Activated CD8-positive, alpha-beta memory T cell treated with anti-CD3 and anti-CD28 coated beads for 1 hour (primary cell): ENCODE results near the gene LRFN3.
"Not testable (repeated sequence)": the region's sequence is repeated elsewhere in the genome, so short reads cannot be mapped to it uniquely, and the experiment has no call there.

Experiments used
- DNase-seq, 2 donors: peaks; one replicate each; pipeline ENCODE4 v3.0.0-alpha.2; 2020; ENCODE audit warnings: low read depth in 1 of 2; ENCODE audit errors: extremely low read depth in 1 of 2

LRFN3 gene

GRCh38 chr19:35973487-35973886, 37.3 kb downstream of the LRFN3 start:
- DNase-seq, result no peak

GRCh38 chr19:35975608-35976214, 39.5 kb downstream of the LRFN3 start:
- no peak for DNase-seq

- DNase-seq, result no peak
These were observed 41.5 kb downstream of the LRFN3 start for GRCh38 chr19:35977446-35978222.

- no peak for DNase-seq
These were observed 42.1 kb downstream of the LRFN3 start for GRCh38 chr19:35978271-35978670.

GRCh38 chr19:35978832-35979365, 42.7 kb downstream of the LRFN3 start:
- DNase-seq, result no peak

GRCh38 chr19:35980997-35981396, 44.8 kb downstream of the LRFN3 start:
- DNase-seq, result not testable (repeated sequence)

GRCh38 chr19:35983177-35983576, 47.0 kb downstream of the LRFN3 start:
- no peak for DNase-seq

DNA sequence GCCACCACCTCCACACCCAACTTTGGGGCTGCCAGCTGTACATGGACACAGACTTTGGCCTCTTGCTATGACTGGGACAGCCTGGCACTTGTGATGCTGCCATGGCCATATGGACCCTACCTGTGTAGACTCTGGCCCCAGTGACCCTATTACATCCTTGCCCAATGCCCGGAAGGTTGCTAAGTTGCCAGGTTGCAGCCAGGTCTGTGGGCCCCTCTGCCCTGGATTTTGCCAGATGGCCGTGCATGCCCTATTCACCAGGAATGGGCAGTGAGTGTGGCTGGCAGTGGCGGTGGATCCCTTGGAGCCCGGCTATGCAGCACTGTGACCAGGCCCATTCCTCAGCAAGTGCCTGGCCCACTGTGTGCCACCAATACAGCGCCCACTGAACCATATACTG, 49.9 kb downstream of the LRFN3 start:
- no peak for DNase-seq

DNA sequence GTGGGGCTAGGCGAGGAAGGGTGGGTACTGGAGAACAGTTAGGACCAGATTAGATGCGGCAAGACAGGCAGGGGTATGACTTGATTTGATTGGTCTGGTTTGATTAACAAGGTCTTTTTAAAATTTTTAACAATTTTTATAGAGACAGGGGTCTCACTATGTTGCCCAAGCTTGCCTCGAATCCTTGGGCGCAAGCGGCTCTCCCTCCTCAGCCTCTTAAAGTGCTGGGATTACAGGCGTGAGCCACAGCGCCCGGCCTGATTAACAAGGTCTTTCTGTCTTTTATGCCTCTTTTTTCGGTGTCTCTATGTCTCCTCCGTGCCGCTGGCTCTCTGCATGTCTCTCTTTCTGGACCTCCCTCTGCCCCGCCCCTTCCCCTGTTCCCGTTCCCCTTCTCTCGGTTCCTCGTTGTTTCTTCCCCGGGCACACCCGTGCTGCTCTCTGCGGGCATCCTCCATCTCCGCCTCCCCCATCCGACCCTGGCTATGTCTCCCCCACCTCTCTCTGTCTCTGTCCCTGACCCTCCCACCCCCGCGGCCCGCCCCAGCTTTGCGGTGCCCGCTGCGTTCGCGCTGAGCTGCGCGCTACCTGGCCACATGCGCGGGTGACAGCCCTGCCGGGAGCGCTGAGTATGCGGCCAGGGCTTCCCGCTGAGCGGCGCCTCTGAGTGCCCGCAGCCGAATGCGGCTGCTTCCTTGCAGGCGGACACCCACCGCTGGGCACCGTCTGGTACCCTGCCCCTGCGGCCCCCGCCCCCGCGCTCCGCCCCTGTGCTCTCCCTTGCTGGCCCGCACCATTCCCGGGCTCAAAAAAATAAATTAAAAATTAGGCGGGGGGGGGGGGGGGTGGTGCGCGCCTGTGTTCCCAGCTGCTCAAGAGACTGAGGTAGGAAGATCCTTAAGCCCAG, 50.7 kb downstream of the LRFN3 start:
- DNase-seq, result no peak

DNA sequence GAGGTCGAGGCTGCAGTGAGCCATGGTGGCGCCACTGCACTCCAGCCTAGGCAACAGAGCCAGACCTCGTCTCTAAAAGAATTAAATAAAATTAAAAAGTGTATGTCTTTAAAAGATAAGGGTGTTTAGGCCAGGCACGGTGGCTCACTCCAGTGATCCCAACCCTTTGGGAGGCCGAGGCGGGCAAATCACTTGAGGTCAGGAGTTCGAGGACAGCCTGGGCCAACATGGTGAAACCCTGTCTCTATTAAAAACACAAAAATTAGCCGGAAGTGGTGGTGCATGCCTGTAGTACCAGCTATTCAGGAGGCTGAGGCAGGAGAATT, 51.4 kb downstream of the LRFN3 start:
- DNase-seq, result no peak

GRCh38 chr19:35988824-35989223, 52.6 kb downstream of the LRFN3 start:
- DNase-seq, result no peak

GRCh38 chr19:35990156-35990555, 54.0 kb downstream of the LRFN3 start:
- no peak for DNase-seq

DNA sequence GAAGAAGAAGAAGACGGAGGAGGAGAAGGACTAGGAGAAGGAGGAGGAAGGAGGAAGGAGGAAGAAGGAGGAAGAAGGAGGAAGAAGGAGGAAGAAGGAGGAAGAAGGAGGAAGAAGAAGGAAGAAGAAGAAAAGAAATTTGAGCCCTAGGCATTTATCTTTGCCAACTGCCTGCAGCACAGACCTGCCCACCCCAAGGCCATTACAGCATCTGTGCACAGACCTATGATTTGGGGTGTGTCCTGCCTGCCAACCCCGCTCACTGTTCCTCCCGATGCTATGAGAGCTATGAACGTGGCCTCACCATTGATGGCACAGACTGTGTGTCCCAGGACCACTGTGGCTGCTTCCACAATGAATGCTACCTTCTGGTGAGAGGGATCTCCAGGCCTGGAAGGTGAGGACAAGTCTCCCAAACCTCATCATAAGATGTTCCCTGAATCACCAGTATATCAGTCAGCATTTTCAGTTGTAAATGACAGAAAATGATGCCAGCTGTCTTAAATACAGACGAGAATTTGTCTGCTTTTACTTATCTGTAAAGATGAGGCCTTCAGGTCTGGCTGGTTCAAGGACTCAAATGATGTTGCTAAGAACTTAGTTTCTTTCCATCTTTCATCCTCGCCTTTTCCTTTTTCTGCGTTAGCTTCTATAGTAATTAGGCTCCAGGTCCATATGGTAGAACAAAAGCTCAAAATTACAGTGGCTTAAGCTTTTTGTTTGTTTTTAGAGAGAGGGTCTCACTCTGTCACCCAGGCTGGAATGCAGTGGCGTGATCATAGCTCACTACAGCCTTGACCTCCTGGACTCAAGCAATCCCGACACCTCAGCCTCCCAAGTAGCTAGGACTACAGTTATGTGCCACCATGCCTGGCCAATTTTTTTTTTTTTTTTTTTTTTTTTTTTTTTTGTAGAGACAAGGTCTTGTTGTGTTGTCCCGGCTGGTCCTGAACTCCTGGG, 54.9 kb downstream of the LRFN3 start:
- DNase-seq, result no peak

GRCh38 chr19:35991731-35992450, 55.7 kb downstream of the LRFN3 start:
- DNase-seq, result no peak

DNA sequence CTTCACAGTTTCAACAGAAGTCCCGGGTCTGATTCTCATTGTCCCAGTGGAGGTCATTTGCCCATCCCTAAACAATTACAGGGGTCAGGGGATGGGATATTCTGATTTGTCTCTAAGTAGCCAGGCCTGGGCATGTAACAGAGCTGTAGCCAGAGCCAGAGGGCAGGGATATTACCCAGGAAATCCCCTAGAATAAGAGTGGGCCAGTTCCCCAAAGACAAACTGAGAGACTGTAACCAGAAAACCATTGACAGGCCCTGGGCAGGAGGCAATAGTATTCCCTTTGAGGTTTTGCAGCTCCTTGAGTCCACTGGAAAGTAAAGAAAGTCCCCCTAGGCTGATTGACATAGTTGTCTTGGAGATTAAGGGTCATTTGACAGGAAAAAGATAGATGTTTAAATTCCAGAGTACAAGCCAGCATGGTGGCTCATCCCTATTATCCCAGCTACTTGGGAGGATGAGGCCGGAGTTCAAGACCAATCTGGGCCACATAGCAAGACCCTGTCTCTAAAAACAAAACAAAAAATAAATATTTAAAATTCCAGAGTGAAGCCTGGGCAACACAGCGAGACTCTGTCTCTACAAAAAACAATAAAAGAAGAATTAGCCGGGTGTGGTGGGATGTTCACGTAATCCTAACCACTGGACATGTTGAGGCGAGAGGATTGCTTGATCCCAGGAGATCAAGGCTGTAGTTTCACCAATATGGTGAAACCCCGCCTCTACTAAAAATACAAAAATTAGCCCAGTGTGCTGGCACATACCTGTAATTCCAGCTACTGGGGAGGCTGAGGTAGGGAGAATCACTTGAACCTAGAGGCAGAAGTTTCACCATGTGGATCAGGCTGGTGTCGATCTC, 57.0 kb downstream of the LRFN3 start:
- DNase-seq, result no peak

DNA sequence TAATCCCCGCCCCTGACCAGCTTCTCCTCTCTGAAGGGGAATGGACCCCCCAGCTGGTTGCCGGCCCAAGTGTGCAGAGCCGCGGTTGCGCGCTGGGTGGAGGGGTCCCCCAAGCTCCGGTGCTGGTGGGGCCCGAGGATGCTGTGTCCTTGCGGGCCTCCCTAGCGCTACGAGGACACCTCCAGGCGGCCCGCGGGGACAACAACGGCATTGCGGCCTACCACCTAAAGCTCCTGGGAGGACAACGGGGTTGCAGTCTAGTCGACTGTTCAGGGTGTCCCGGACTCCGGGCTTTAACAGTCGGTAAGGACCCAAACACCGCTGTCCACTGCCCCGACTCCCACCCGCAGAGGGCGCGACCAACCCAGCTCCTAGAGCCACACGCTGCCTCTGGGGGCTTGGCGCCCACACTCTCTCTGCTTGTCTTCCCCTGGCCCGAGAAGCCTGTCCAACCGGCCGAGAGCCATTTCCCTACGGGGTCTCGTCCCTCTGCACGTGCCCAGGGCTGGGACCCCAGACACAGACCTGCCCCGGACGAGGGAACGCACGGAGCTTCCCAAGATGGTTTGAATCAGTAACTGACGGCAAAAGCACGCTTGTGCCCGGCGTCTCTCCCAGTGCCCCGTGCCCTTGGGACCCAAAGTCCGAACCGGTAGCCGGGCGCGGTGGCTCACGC, 57.9 kb downstream of the LRFN3 start:
- no peak for DNase-seq
